ENCODE measurements around the gene NGRN.
"Not testable (repeated sequence)": the region's sequence is repeated elsewhere in the genome, so short reads cannot be mapped to it uniquely, and the experiment has no call there.

NGRN gene

DNA sequence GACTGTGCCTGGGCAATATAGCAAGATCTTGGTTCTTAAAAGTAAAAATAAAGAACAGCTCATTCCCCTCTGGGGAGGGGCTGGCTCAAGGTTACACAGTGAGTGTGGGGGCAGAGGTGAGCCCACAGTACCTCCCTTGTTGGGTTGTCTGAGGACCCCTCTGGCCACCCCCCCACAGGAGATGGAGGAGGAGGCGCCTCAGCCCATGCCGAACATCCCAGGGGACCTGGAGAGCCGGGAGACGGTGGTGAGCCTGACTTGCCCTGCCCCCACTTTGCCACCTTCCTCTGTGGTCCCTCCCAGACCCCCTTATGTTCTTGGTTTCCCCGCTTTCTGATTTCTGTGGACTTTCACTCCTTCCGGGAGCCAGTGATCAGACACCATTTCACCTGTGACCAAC, 28.7 kb downstream of the NGRN start:
- Mint-ChIP-seq H3K9me3 (no peaks in the 10 kb centered on the region), H3K36me3 (ENCODE audit: low read depth) (no peaks in the 10 kb centered on the region), H3K4me1 (peaks cover 5% of the 10 kb centered on the region), H3K27me3 (ENCODE audit: low read depth) (peaks cover 9% of the 10 kb centered on the region), H3K27ac (peak overlapping the region in 1 of 3 experiments; percentile 67), H3K4me3 (no peak overlapping the region)
- TF ChIP-seq, protein P1, sequence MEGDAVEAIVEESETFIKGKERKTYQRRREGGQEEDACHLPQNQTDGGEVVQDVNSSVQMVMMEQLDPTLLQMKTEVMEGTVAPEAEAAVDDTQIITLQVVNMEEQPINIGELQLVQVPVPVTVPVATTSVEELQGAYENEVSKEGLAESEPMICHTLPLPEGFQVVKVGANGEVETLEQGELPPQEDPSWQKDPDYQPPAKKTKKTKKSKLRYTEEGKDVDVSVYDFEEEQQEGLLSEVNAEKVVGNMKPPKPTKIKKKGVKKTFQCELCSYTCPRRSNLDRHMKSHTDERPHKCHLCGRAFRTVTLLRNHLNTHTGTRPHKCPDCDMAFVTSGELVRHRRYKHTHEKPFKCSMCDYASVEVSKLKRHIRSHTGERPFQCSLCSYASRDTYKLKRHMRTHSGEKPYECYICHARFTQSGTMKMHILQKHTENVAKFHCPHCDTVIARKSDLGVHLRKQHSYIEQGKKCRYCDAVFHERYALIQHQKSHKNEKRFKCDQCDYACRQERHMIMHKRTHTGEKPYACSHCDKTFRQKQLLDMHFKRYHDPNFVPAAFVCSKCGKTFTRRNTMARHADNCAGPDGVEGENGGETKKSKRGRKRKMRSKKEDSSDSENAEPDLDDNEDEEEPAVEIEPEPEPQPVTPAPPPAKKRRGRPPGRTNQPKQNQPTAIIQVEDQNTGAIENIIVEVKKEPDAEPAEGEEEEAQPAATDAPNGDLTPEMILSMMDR (IDR thresholded peaks at IDR 0.05; ENCODE audit: unreplicated experiment in 3 of 3): no peak

DNA sequence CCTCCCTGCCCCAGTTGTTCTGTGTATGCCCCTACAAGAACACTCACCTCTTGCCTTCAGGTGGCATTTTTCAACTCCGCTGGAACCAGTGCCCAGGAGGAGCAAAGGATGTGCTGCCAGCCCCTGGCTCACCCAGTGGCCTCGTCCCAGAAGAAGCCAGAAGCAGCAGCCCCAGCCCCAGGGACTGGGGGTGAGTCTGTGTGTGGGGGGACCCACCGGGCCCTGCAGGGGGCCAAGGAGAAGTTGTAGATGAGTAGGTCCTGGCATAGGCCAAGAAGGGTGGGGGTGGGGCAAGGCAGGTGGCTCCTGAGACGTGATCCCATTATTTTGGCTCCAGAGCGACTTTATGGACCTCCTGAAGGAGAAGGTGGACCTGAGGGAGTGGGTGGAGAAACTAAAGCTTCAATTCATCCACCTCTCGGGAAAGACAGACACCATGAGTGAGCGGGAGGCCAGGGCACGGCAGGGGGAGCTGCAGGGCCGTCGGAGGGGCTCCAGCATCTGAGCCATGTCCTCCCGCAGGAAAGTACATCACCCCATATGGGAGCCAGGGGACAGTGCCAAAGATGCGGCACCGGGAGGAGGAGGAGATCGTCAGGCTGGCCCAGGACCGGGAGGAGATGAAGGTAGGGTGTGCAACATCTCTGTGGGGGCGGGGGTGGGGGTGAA, 29.3 kb downstream of the NGRN start:
- Mint-ChIP-seq H3K27me3 (ENCODE audit: low read depth) (peaks cover 9% of the 10 kb centered on the region), H3K4me3 (no peak overlapping the region), H3K36me3 (ENCODE audit: low read depth) (no peaks in the 10 kb centered on the region), H3K27ac (no peak overlapping the region), H3K4me1 (peaks cover 5% of the 10 kb centered on the region), H3K9me3 (no peaks in the 10 kb centered on the region)
- TF ChIP-seq, protein P1 (IDR thresholded peaks at IDR 0.05; ENCODE audit: unreplicated experiment in 3 of 3): no peak

DNA sequence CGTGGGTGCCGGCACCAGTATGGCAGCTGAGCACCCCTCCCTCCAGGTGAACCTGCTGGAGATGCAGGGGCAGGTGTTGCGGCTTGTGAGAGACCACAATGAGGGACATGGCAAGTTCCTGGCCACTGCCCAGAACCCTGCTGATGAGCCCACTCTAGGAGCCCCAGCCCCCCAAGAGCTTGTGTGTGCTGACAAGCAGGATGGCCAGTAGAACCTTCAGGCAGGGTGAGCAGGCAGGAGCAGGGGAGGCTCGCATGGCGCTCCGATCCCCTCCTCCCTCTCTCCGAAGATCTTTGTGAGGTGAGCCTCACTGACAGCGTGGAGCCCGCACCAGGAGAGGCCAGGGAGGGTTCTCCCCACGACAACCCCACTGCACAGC, 29.8 kb downstream of the NGRN start:
- TF ChIP-seq, protein P1 (IDR thresholded peaks at IDR 0.05; ENCODE audit: unreplicated experiment in 3 of 3): no peak
- Mint-ChIP-seq H3K27me3 (ENCODE audit: low read depth) (peaks cover 9% of the 10 kb centered on the region), H3K4me3 (no peak overlapping the region), H3K4me1 (peaks cover 5% of the 10 kb centered on the region), H3K9me3 (no peaks in the 10 kb centered on the region), H3K27ac (peak overlapping the region in 1 of 3 experiments; percentile 31), H3K36me3 (ENCODE audit: low read depth) (no peaks in the 10 kb centered on the region)

DNA sequence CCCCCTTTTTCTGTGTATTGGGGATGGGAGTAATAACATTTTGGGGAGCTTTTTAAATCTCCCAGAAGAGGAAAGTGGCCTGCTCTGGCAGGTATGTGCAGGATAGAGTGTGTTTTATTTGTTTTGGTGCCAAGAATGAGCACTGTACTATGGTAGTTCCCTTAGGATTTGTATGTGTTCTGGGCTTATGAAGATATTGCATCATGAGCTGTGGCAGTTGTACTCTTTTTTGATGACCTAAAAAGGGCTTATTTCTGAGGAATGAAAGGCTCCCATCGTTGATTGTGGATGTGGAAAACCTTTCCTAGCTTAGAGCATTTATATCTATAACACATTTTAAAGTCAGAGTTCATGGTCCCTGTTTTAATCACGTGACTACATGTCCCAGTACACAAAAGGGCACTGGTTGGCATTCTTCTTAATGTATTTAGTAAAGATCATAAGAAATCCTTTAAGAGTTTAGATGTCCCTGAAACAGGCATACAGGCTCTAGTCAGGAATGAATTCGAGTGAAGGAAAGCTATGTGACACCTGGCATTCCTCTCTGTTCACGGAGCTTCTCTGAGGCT, 30.9 kb downstream of the NGRN start:
- H3K36me3 Mint-ChIP-seq (ENCODE audit: low read depth); H3K9me3 Mint-ChIP-seq; H3K4me1 Mint-ChIP-seq; H3K27ac Mint-ChIP-seq; H3K4me3 Mint-ChIP-seq; H3K27me3 Mint-ChIP-seq (ENCODE audit: low read depth): not testable (repeated sequence)

DNA sequence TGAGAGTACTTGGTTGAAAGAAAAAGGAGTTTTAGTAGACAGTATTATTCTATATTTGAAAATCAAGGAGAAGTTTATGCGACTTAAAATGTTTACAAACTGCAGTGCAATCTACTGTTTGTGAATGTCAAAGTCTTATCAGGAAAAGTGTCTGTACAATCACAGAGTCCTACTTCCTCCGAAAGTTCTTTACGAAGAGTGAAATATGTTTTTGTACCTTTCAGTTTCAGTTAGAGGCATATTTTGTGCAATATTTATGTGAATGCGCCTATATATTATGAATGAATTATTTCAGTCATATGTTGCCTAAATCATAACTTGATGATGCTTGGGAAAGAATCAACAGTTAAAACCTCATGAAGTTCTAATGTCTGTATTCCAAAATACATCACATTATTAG, 31.5 kb downstream of the NGRN start:
- TF ChIP-seq, protein P1 (IDR thresholded peaks at IDR 0.05; ENCODE audit: unreplicated experiment in 3 of 3): no peak
- peaks cover 8% of the 10 kb centered on the region for H3K4me1 Mint-ChIP-seq
- no peak overlapping the region for H3K4me3 Mint-ChIP-seq
- no peaks in the 10 kb centered on the region for H3K36me3 Mint-ChIP-seq (ENCODE audit: low read depth)
- H3K27me3 Mint-ChIP-seq (ENCODE audit: low read depth): peaks cover 9% of the 10 kb centered on the region
- no peaks in the 10 kb centered on the region for H3K9me3 Mint-ChIP-seq
- H3K27ac Mint-ChIP-seq: no peak overlapping the region

DNA sequence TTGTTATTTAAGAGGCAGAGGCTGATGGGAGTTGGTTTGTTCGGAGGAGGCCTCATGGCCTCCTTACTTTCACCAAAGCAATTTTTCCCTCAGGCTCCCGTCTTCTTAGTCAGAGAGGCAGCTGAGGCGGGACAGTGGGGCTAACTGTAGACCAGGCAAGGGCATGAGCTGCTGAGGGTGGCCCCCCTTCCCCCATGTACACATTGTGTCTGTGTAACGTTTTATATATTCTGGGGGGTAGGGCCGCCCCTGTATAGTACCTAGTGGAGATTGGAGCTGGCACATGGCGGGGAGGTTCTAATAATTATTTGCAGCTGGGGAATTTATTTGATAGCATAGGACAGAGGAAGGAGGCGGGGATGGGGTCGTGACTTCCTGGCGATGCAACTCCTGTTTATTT, 35.1 kb downstream of the NGRN start:
- no peaks in the 10 kb centered on the region for H3K27me3 Mint-ChIP-seq (ENCODE audit: low read depth)
- no peak overlapping the region for H3K4me3 Mint-ChIP-seq
- no peaks in the 10 kb centered on the region for H3K36me3 Mint-ChIP-seq (ENCODE audit: low read depth)
- H3K4me1 Mint-ChIP-seq: peaks cover 4% of the 10 kb centered on the region
- peak overlapping the region in 1 of 3 experiments; percentile 48 for H3K27ac Mint-ChIP-seq
- TF ChIP-seq, protein P1 (IDR thresholded peaks at IDR 0.05; ENCODE audit: unreplicated experiment in 3 of 3): no peak
- H3K9me3 Mint-ChIP-seq: no peaks in the 10 kb centered on the region
